ENCODE results near the gene TBC1D7.

DNA sequence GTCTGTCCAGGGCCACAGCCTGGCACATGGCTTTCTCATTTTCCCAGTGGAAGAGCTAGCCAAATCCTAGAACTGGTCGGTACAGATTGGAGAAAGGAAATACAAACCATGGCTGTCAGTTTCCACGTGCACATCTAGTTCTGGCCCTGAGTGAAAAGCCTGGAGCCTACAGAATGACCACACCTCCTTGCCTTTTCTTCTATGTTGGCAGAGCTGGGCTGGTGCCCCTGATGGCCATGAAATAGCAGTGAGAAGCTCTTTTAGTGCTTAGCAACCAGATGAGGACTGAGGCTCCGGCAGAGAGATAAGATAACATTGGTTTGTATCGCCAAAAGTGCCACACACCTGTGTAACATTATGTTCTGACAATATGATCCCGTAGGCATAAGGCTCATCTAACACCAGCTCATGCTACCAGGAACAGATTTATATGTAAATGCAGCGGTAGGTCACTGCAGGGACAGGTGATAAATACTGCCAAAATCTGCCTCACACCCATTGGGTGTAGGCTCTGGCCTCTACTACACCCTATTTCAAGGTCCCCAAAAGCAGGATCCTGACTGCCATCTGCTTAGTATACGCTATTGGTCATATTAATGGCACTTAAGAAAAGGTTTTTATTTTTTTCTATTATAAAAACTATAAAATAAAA is 39.9 kb upstream of the TBC1D7 start:
- TF ChIP-seq, protein P1, sequence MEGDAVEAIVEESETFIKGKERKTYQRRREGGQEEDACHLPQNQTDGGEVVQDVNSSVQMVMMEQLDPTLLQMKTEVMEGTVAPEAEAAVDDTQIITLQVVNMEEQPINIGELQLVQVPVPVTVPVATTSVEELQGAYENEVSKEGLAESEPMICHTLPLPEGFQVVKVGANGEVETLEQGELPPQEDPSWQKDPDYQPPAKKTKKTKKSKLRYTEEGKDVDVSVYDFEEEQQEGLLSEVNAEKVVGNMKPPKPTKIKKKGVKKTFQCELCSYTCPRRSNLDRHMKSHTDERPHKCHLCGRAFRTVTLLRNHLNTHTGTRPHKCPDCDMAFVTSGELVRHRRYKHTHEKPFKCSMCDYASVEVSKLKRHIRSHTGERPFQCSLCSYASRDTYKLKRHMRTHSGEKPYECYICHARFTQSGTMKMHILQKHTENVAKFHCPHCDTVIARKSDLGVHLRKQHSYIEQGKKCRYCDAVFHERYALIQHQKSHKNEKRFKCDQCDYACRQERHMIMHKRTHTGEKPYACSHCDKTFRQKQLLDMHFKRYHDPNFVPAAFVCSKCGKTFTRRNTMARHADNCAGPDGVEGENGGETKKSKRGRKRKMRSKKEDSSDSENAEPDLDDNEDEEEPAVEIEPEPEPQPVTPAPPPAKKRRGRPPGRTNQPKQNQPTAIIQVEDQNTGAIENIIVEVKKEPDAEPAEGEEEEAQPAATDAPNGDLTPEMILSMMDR (conservative IDR thresholded peaks at IDR 0.05): no peak
- no peak for TF ChIP-seq EZH2 (IDR thresholded peaks at IDR 0.05; ENCODE audit: low read depth)

Measured in PC-9 (cell line).